ENCODE measurements around the gene SORCS2. TPM values are rescaled to one million over a fixed set of nuclear protein-coding genes. Genes with fewer than 3 reads are reported as not detected.

The SORCS2 gene
- total RNA-seq, 2 donors from 2014 or later, result 0.54 to 0.74 TPM

- no peaks in the 10 kb centered on the region for H3K9me3 ChIP-seq
- no peaks in the 10 kb centered on the region for H3K4me1 ChIP-seq
- no peak for TF ChIP-seq CTCF (IDR thresholded peaks at IDR 0.05)
- no peaks in the 10 kb centered on the region for H3K36me3 ChIP-seq
- H3K27ac ChIP-seq, result no peak overlapping the region
- DNase-seq, result no peak
- no peaks in the 10 kb centered on the region for H3K27me3 ChIP-seq
- no peak overlapping the region for H3K4me3 ChIP-seq
- H3K9ac ChIP-seq (ENCODE audit: low read depth in 2 of 2, low read length in 2 of 2), result no peak overlapping the region
- intact Hi-C loops (cut with DNase I), result loop anchor here (5.0 kb wide), 1 partner anchor 34 kb away; no protein-coding TSS in a partner anchor
These were observed 6.3 kb upstream of the SORCS2 start for GRCh38 chr4:7186031-7186430.

GRCh38 chr4:7186516-7187167 lies 5.7 kb upstream of the SORCS2 start:
- H3K4me3 ChIP-seq, result no peak overlapping the region
- TF ChIP-seq CTCF (IDR thresholded peaks at IDR 0.05), result no peak
- no peaks in the 10 kb centered on the region for H3K4me1 ChIP-seq
- H3K36me3 ChIP-seq, result no peaks in the 10 kb centered on the region
- DNase-seq, result no peak
- no peaks in the 10 kb centered on the region for H3K27me3 ChIP-seq
- H3K9ac ChIP-seq (ENCODE audit: low read depth in 2 of 2, low read length in 2 of 2), result no peak overlapping the region
- H3K9me3 ChIP-seq, result no peaks in the 10 kb centered on the region
- intact Hi-C loops (cut with DNase I), result loop anchor here (5.0 kb wide), 1 partner anchor 34 kb away; no protein-coding TSS in a partner anchor
- no peak overlapping the region for H3K27ac ChIP-seq

GRCh38 chr4:7187168-7187535 lies 5.2 kb upstream of the SORCS2 start:
- DNase-seq, result no peak

GRCh38 chr4:7187691-7188090 lies 4.6 kb upstream of the SORCS2 start:
- H3K36me3 ChIP-seq, result no peaks in the 10 kb centered on the region
- no peaks in the 10 kb centered on the region for H3K27me3 ChIP-seq
- TF ChIP-seq CTCF (IDR thresholded peaks at IDR 0.05), result no peak
- no peak overlapping the region for H3K4me3 ChIP-seq
- H3K27ac ChIP-seq, result no peak overlapping the region
- no peak overlapping the region for H3K9ac ChIP-seq (ENCODE audit: low read depth in 2 of 2, low read length in 2 of 2)
- DNase-seq, result no peak
- no peaks in the 10 kb centered on the region for H3K4me1 ChIP-seq
- intact Hi-C loops (cut with DNase I), result loop anchor here (5.0 kb wide), 1 partner anchor 35 kb away; no protein-coding TSS in a partner anchor
- H3K9me3 ChIP-seq, result no peaks in the 10 kb centered on the region

More at GRCh38 chr4:7187168-7187535, 5.2 kb upstream of the SORCS2 start:
- Histone ChIP-seq H3K27ac (no peak overlapping the region), H3K9ac (ENCODE audit: low read depth in 2 of 2, low read length in 2 of 2) (no peak overlapping the region), H3K36me3 (no peaks in the 10 kb centered on the region), H3K9me3 (no peaks in the 10 kb centered on the region), H3K27me3 (no peaks in the 10 kb centered on the region), H3K4me1 (no peaks in the 10 kb centered on the region), H3K4me3 (no peak overlapping the region)
- intact Hi-C loops (cut with DNase I), result loop anchor here (5.0 kb wide), 1 partner anchor 35 kb away; no protein-coding TSS in a partner anchor
- no peak for TF ChIP-seq CTCF (IDR thresholded peaks at IDR 0.05)

- Histone ChIP-seq H3K4me3 (no peak overlapping the region), H3K4me1 (no peaks in the 10 kb centered on the region), H3K9me3 (no peaks in the 10 kb centered on the region), H3K9ac (ENCODE audit: low read depth in 2 of 2, low read length in 2 of 2) (no peak overlapping the region), H3K27ac (no peak overlapping the region), H3K36me3 (no peaks in the 10 kb centered on the region), H3K27me3 (peaks cover 13% of the 10 kb centered on the region)
- DNase-seq, result no peak
- no peak for TF ChIP-seq CTCF (IDR thresholded peaks at IDR 0.05)
- intact Hi-C loops (cut with DNase I), result loop anchor here (5.0 kb wide), 1 partner anchor 37 kb away; no protein-coding TSS in a partner anchor
These were observed 3.3 kb upstream of the SORCS2 start for GRCh38 chr4:7189066-7189465.
